D721Med (cell line): ENCODE results near the gene KDM3B.

Experiments
- DNase-seq: peaks from one replicate; pipeline ENCODE4 v3.0.0; 2011; ENCODE audit warnings: low spot score; ENCODE audit not compliant: insufficient read length
- FAIRE-seq: peaks from 2 replicates; lab custom pipeline; 2011; peaks lifted over from hg19 to GRCh38; lab: Jason Lieb, UNC
- CTCF ChIP-seq: IDR thresholded peaks from 2 replicates; pipeline ENCODE4 v1.5.1; 2012; ENCODE audit warnings: mild to moderate bottlenecking, control low read depth; ENCODE audit not compliant: insufficient read depth; ENCODE audit errors: missing control alignments

Gene KDM3B

GRCh38 chr5:138440159-138441073 is 87.9 kb downstream of the KDM3B start:
- FAIRE-seq (no peak), DNase-seq (no peak)
- no peak for TF ChIP-seq CTCF

GRCh38 chr5:138441221-138441620 is 88.7 kb downstream of the KDM3B start:
- FAIRE-seq (no peak), DNase-seq (no peak)

GRCh38 chr5:138444078-138444773 is 91.7 kb downstream of the KDM3B start:
- DNase-seq (no peak), FAIRE-seq (no peak)
- TF ChIP-seq CTCF = no peak

More at GRCh38 chr5:138441221-138441620, 88.7 kb downstream of the KDM3B start:
- TF ChIP-seq CTCF = no peak

GRCh38 chr5:138444774-138445546 is 92.5 kb downstream of the KDM3B start:
- no peak for FAIRE-seq
- TF ChIP-seq CTCF = no peak
- DNase-seq = no peak

GRCh38 chr5:138445547-138446271 is 93.2 kb downstream of the KDM3B start:
- FAIRE-seq (no peak), DNase-seq (no peak)
- TF ChIP-seq CTCF = no peak

GRCh38 chr5:138448070-138448469 is 95.6 kb downstream of the KDM3B start:
- no peak for TF ChIP-seq CTCF
- FAIRE-seq (no peak), DNase-seq (no peak)
